Body of pancreas (tissue), 4 donors: ENCODE results near the gene HOXC6. TPM values are rescaled to one million over a fixed set of nuclear protein-coding genes. Genes with fewer than 3 reads are reported as not detected.

ENCODE experiments used
- ATAC-seq: fragments of 150-250 bp; one replicate; pipeline ENCODE4 v1.9.1; 2016
- DNase-seq, 4 donors: peaks; one replicate each; pipeline ENCODE4 v3.0.0-alpha.2; 2019
- H3K27ac ChIP-seq, 4 donors: fragments of 200-600 bp; sonication (generic); 1 replicate in 3 of 4; 2 replicates in 1 of 4; pipeline versions ENCODE4 v1.5.1 to v1.6.1; 2016 to 2019; ENCODE audit warnings: mild to moderate bottlenecking in 1 of 4, mixed read lengths in 1 of 4, moderate library complexity in 1 of 4
- H3K27me3 ChIP-seq, 2 donors: fragments of 200-600 bp; sonication (generic); one replicate each; pipeline ENCODE4 v1.6.0; 2016; ENCODE audit warnings: mild to moderate bottlenecking in 1 of 2
- H3K36me3 ChIP-seq, 2 donors: fragments of 200-600 bp; sonication (generic); replicated peaks in 1 of 2; 2 replicates each; pipeline ENCODE4 v1.5.1; 2016; ENCODE audit warnings: low read depth in 2 of 2; ENCODE audit not compliant: insufficient read depth in 1 of 2
- H3K4me1 ChIP-seq: fragments of 200-600 bp; sonication (generic); one replicate; pipeline ENCODE4 v1.6.0; 2016
- H3K4me3 ChIP-seq, 2 donors: fragments of 200-600 bp; sonication (generic); 1 replicate in 1 of 2; 2 replicates in 1 of 2; pipeline ENCODE4 v1.5.1; 2016 to 2019
- H3K9me3 ChIP-seq, 3 donors: fragments of 200-600 bp; sonication (generic); 1 replicate in 2 of 3; 2 replicates in 1 of 3; pipeline ENCODE4 v1.5.1; 2016
- POLR2A ChIP-seq, 3 donors: fragments of 450-650 bp; IDR thresholded peaks; one replicate each; pipeline ENCODE4 v1.6.1; 2016; ENCODE audit warnings: antibody characterized with exemption in 3 of 3, mild to moderate bottlenecking in 2 of 3
- WGBS, 2 donors: methylation state at CpG; one replicate each; pipeline ENCODE4 v1.1.5; 2017; 5-methylcytosine and 5-hydroxymethylcytosine counted together
- intact Hi-C: fragments of 100-400 bp; cut with DNase I; formaldehyde crosslinking; loops from one replicate; pipeline ENCODE4 v1.15.1; 2023
- total RNA-seq, 2 donors: library from RNA; depleted of rRNA; stranded (reverse); fragments of >200 nt; gene quantifications; one replicate each; pipeline ENCODE4 v1.1.0, GENCODE V29; 2016
- TF ChIP-seq, protein P1 (sequence below), 7 experiments: fragments of 450-650 bp in 4 of 7; fragments of 200-600 bp in 3 of 7; sonication (generic) in 3 of 7; IDR thresholded peaks; one replicate each; pipeline ENCODE4 v1.5.1; 2016 to 2019; ENCODE audit warnings: antibody characterized with exemption in 7 of 7

The HOXC6 gene
- total RNA-seq, 2 donors from 2014 or later = not detected

DNA sequence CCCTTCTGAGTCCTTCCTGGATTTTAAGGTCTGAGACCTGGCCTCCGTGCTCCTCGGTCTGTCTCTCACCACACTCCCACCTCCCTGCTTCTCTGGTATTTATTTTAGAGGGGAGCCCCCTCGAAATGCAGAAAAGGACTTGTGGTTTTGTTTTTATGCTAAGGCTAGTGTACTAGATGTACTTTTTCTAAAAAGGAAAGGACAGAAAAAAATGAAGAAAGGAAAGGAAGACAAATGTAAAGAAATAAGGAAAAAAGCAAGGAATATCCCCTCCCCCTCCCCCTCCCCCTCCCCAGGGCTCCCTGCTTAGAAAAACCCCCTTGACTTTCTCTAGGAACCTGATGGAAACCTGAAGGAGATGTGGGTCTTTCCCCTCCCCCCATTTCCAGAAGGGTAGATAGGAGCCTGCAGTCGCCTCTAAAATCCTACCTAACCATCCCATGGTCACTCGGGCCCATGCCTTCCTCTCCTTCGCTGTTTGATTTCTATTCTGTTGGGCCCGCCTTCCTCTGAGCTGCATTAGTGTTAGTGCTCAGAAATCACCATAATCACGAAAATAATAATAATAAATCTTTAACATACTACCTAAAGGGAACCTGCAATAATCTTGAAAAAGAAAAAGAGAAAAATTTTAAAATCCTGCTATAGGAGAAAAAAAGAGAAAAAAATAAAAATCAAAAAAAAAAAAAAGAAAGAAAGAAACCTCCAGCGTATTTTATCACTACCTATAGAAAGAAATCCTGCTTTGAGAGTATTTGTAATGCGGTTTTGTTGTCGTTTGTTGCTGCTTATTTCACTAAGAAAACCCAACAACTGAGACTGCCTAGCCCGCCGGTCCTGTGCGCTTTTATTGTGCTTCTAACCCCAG is 16.3 kb upstream of the HOXC6 start:
- TF ChIP-seq POLR2A (IDR thresholded peaks at IDR 0.05) = no peak
- TF ChIP-seq, protein P1, sequence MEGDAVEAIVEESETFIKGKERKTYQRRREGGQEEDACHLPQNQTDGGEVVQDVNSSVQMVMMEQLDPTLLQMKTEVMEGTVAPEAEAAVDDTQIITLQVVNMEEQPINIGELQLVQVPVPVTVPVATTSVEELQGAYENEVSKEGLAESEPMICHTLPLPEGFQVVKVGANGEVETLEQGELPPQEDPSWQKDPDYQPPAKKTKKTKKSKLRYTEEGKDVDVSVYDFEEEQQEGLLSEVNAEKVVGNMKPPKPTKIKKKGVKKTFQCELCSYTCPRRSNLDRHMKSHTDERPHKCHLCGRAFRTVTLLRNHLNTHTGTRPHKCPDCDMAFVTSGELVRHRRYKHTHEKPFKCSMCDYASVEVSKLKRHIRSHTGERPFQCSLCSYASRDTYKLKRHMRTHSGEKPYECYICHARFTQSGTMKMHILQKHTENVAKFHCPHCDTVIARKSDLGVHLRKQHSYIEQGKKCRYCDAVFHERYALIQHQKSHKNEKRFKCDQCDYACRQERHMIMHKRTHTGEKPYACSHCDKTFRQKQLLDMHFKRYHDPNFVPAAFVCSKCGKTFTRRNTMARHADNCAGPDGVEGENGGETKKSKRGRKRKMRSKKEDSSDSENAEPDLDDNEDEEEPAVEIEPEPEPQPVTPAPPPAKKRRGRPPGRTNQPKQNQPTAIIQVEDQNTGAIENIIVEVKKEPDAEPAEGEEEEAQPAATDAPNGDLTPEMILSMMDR (IDR thresholded peaks at IDR 0.05) = no peak
- Histone ChIP-seq H3K9me3 (no peaks in the 10 kb centered on the region), H3K27me3 (peaks cover 6 to 63% of the 10 kb centered on the region in 2 donors), H3K4me3 (no peak overlapping the region), H3K4me1 (peaks cover 9% of the 10 kb centered on the region), H3K36me3 (no peaks in the 10 kb centered on the region), H3K27ac (no peak overlapping the region)
- no peak for DNase-seq
- intact Hi-C loops = no loop called here
- no peak for ATAC-seq
- 25 to 31% methylated on average over 14 of the region's 14 CpGs for WGBS, 2 donors

DNA sequence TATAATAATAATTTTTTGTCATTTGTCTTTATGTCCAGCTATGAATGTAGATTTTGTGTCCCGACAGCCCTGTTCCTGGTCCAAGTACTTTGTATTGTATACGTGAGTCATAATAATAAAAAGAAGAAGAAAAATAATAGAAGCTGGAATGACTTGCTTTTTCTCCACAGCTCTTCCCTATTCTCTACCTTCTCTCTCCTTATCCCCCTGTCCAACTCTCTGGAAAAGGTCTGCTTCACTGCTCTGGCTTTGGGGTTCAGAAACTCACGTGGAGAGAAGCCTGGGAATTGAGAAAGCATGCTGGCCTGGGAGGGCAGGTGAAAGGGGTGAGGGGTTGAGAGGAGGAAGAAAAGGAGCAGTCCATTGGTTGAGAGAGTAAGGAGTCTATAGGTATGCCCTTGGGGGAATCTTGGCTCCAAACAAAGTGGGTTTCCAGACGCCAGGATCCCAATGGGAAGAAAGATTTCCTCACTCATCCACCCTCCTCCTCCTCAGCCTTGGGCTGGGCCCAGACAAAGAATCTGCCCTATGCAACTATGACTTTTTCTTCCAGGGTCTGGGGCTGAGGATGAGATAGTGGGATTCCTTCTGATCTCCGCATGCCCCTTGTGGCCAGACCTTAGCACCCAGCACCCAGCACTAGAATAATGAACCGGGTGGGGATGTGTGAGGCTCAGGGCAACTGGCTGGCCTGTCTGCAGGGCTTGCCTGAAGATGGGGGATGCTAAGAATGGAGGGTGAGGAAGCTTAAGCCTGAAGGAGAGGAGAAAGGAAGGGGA is 15.4 kb upstream of the HOXC6 start:
- no peak overlapping the region for H3K27ac ChIP-seq
- no peaks in the 10 kb centered on the region for H3K9me3 ChIP-seq
- no peaks in the 10 kb centered on the region for H3K36me3 ChIP-seq
- peaks cover 15% of the 10 kb centered on the region for H3K4me1 ChIP-seq
- no peak for DNase-seq
- intact Hi-C loops = no loop called here
- no peak overlapping the region for H3K4me3 ChIP-seq
- 24 to 36% methylated on average over 6 of the region's 6 CpGs for WGBS, 2 donors
- TF ChIP-seq, protein P1 (IDR thresholded peaks at IDR 0.05) = no peak
- ATAC-seq = no peak
- peaks cover 6 to 57% of the 10 kb centered on the region in 2 donors for H3K27me3 ChIP-seq

DNA sequence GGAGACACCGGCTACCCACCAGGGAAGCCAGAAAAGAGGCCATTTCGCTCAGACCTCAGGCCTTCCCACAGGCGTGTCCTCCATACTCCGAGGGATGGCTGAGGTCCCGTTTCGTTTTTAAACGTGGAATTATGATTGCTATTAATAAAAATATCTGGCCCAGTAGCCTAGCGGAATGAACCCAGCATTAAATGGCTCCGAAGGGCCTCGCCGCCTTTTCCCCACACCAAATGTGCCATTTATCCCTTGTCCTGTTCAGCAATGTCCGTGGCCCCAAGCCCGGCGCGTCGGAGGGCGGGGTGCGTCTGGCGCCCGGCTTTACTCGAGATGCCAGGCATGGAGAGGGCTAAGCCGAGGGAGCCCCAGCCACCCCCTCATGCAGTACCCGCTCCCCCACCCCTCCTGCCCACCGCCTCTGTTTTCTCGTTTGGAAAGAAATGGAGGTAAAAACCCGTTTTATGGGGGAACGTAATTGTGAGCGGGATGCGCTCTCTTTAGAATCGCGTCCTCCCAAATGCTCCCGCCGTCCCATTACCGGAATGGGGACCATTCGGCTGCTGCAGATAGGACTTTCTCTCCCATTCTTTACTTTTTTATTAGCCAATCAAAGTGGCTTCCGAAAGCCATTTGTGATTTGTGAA is 13.7 kb upstream of the HOXC6 start:
- ATAC-seq (no peak), DNase-seq (no peak)
- H3K4me3 ChIP-seq = no peak overlapping the region
- 11 to 13% methylated on average over 35 to 36 of the region's 36 CpGs for WGBS, 2 donors
- intact Hi-C loops = no loop called here
- peaks cover 6 to 53% of the 10 kb centered on the region in 2 donors for H3K27me3 ChIP-seq
- no peaks in the 10 kb centered on the region for H3K9me3 ChIP-seq
- H3K36me3 ChIP-seq = no peaks in the 10 kb centered on the region
- no peak overlapping the region for H3K27ac ChIP-seq
- TF ChIP-seq POLR2A (IDR thresholded peaks at IDR 0.05) = no peak
- TF ChIP-seq, protein P1 (IDR thresholded peaks at IDR 0.05) = no peak
- H3K4me1 ChIP-seq = peaks cover 21% of the 10 kb centered on the region

DNA sequence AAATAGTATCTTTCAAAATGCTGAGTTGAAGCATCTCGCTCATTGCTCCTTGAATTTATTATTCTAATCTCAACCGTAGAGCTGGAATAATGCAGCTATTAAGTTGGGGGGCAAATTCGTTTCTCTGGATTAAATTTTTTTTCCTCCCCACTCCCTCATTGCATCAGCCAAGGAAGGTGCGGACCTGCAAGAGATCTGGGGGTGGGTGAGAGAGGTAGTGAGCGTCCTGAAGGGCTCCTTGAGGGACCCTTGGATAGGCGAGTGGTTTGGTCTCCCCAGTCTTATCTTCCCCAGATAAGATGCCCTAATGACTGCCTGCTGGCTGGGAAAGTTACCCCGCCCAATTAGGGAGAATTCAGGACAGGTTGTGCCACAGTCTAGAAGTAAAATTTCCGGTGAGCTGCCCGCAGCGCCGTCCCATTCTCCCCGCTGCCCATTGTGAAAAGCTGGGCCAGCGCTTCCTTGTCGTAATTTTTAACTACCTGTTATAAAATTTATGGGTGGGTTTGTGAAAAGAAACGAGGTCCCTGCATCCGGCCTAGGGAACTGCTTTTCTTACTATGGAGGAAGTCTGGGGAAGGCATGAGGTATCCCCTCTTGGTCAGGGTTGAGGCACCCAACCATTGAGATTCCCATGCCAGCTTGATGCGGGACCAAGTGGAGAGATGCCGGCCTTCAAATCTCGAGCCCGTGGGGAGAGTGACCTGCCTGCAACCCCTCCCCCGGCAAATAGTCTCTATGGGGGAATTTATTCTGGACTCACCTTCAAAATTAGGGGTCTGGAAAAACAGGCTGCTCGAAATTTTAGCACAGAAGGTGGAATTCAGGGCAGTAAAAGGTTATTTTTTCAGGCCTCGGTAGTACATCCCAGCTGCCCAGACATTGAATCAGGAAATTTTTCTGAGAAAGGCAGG is 13.0 kb upstream of the HOXC6 start:
- Histone ChIP-seq H3K4me3 (no peak overlapping the region), H3K4me1 (peaks cover 25% of the 10 kb centered on the region), H3K9me3 (no peaks in the 10 kb centered on the region), H3K27ac (no peak overlapping the region), H3K27me3 (peaks cover 6 to 46% of the 10 kb centered on the region in 2 donors), H3K36me3 (no peaks in the 10 kb centered on the region)
- no peak for DNase-seq
- TF ChIP-seq POLR2A (IDR thresholded peaks at IDR 0.05) = no peak
- TF ChIP-seq, protein P1 (IDR thresholded peaks at IDR 0.05) = no peak
- no peak for ATAC-seq
- WGBS, 2 donors = 11 to 17% methylated on average over 23 of the region's 23 CpGs
- intact Hi-C loops = no loop called here
